Lower leg skin (tissue), 4 donors: ENCODE data around the gene NTS. TPM values are rescaled to one million over a fixed set of nuclear protein-coding genes. Genes with fewer than 3 reads are reported as not detected.

ENCODE experiments used
- DNase-seq, 2 donors: peaks; one replicate each; pipeline ENCODE4 v3.0.0-alpha.2; 2019; ENCODE audit warnings: low spot score in 2 of 2
- H3K4me3 ChIP-seq: fragments of 200-600 bp; sonication (generic); 2 replicates; pipeline ENCODE4 v1.5.1; 2017; ENCODE audit warnings: mild to moderate bottlenecking, low read depth; ENCODE audit not compliant: poor library complexity, severe bottlenecking
- POLR2A ChIP-seq, 2 donors: fragments of 450-650 bp; IDR thresholded peaks; one replicate each; pipeline ENCODE4 v1.6.1; 2016 to 2017; ENCODE audit warnings: antibody characterized with exemption in 2 of 2, mild to moderate bottlenecking in 1 of 2, moderate library complexity in 1 of 2
- WGBS, 2 donors: methylation state at CpG; one replicate each; pipeline ENCODE4 v1.1.5; 2018; 5-methylcytosine and 5-hydroxymethylcytosine counted together
- intact Hi-C: fragments of 100-400 bp; cut with DNase I; formaldehyde crosslinking; loops from one replicate; pipeline ENCODE4 v1.15.0; 2023; ENCODE audit warnings: low total_unique reads
- total RNA-seq, 4 donors: library from RNA; depleted of rRNA; stranded (reverse); fragments of >200 nt; gene quantifications; one replicate each; pipeline ENCODE4 v1.1.0, GENCODE V29; 2016
- TF ChIP-seq, protein P1 (sequence below), 3 donors: fragments of 450-650 bp; IDR thresholded peaks; one replicate each; pipeline ENCODE4 v1.5.1; 2016; ENCODE audit warnings: antibody characterized with exemption in 3 of 3, mild to moderate bottlenecking in 3 of 3, moderate library complexity in 2 of 3

Gene NTS, protein sequence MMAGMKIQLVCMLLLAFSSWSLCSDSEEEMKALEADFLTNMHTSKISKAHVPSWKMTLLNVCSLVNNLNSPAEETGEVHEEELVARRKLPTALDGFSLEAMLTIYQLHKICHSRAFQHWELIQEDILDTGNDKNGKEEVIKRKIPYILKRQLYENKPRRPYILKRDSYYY
- total RNA-seq = not detected

GRCh38 chr12:85874031-85874461, at the start of gene NTS:
TSS of gene NTS (plus strand) at chr12:85874295. CDS start at chr12:85874404, 109 bp downstream.
- H3K4me3 ChIP-seq = no peak within 1 kb of the TSS
- DNase-seq = no peak
- intact Hi-C loops = loop anchor here (5.0 kb wide), 1 partner anchor 407 kb away; no protein-coding TSS in a partner anchor
- 23 to 29% methylated on average over 3 of the region's 3 CpGs for WGBS, 2 donors
- TF ChIP-seq POLR2A (IDR thresholded peaks at IDR 0.05) = no peak
- TF ChIP-seq, protein P1, sequence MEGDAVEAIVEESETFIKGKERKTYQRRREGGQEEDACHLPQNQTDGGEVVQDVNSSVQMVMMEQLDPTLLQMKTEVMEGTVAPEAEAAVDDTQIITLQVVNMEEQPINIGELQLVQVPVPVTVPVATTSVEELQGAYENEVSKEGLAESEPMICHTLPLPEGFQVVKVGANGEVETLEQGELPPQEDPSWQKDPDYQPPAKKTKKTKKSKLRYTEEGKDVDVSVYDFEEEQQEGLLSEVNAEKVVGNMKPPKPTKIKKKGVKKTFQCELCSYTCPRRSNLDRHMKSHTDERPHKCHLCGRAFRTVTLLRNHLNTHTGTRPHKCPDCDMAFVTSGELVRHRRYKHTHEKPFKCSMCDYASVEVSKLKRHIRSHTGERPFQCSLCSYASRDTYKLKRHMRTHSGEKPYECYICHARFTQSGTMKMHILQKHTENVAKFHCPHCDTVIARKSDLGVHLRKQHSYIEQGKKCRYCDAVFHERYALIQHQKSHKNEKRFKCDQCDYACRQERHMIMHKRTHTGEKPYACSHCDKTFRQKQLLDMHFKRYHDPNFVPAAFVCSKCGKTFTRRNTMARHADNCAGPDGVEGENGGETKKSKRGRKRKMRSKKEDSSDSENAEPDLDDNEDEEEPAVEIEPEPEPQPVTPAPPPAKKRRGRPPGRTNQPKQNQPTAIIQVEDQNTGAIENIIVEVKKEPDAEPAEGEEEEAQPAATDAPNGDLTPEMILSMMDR (IDR thresholded peaks at IDR 0.05) = no peak

DNA sequence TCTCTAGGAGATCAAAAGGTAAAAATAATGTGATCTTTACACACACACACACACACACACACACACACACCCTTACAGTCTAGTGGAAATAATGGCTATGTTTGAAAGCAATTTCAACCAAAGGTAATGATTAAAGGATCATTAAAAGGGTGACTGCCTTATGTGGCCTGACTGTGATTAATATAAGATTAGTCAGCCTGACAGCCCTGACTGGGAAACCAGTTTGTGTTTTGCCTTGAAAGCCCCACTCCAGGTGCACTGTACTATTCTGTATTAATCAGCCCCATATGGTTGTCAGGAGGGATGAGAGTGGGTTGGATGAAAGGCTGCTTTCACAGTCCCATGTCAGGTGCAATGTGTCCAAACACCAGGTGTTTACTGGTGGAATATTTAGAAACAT, 48.3 kb upstream of the NTS start:
- no peak overlapping the region for H3K4me3 ChIP-seq
- intact Hi-C loops = no loop called here
- no peak for TF ChIP-seq POLR2A (IDR thresholded peaks at IDR 0.05)
- TF ChIP-seq, protein P1 (IDR thresholded peaks at IDR 0.05) = no peak
- no peak for DNase-seq

DNA sequence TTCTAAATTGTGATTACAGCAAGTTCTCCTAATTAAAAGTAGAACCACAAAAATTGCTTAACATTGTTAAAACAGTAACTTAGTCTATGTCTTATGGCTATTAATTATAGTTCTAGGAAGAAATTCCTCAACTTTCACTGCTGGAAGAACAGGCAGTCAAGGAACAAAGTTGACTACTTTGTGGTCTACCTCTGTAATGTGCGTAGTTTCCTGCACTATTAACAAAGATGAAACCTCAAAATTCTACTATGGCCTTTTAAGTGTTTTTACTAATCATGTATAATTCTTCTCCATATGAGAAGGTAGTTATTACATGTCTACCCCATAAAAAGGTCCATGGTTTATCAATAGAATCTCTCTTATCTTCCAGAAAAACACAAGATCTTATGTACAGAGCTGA, 45.5 kb upstream of the NTS start:
- H3K4me3 ChIP-seq = no peak overlapping the region
- no peak for DNase-seq
- intact Hi-C loops = no loop called here
- no peak for TF ChIP-seq POLR2A (IDR thresholded peaks at IDR 0.05)
- TF ChIP-seq, protein P1 (IDR thresholded peaks at IDR 0.05) = no peak
- WGBS, 2 donors = 94 to 95% methylated on average over 1 of the region's 1 CpG

DNA sequence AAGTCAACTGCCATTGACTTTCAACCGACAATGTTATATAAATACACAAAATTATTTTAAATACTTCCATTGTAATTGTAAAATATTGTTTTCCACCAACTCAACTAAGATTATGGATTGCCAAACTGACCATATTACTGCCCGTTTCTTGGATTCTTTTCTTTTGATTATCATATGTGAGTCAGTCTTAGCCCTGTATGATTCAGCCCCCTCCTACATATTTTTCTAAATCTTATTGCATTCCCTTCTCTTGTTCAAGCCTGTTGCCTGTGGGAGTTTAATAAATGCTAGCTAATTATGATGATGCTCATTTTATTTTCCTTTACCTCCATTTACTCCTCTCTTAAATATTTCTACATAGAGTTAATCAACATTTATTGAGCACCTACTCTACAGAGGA, 44.7 kb upstream of the NTS start:
- H3K4me3 ChIP-seq = no peak overlapping the region
- TF ChIP-seq POLR2A (IDR thresholded peaks at IDR 0.05) = no peak
- TF ChIP-seq, protein P1 (IDR thresholded peaks at IDR 0.05) = no peak
- no peak for DNase-seq
- intact Hi-C loops = no loop called here
- 67 to 77% methylated on average over 2 of the region's 2 CpGs for WGBS, 2 donors

DNA sequence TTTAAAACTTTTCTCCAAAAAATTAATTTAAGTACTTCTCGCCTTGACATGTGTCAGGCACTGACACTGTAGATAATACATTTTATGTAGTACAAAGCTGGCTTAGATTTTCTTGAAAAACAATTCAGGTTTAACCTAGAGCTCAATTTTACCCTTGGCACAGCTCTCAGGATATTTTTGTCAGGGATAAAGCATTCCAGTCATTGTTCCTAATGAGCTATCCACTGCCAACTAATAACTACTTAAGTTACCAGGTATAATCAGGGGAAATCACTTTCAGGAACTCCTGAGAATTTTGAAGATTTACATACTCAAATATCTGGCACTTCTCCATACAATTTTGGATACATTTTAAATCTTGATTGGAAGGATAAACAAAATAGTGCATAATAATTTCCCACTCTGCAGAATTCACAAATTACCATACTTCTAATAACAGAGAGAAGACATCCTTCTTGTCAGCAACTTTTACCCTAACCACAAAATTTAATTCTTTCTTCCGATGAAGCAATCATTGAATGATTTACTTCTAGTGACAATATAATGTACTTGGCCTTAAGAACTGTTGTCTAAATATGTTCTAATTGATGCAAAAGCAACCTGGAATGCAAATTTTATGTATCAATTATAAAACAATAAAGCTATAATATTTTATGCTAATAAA, 42.6 kb upstream of the NTS start:
- DNase-seq = no peak
- 29 to 42% methylated on average over 2 of the region's 2 CpGs for WGBS, 2 donors
- intact Hi-C loops = no loop called here
- TF ChIP-seq, protein P1 (IDR thresholded peaks at IDR 0.05) = no peak
- TF ChIP-seq POLR2A (IDR thresholded peaks at IDR 0.05) = no peak
- H3K4me3 ChIP-seq = no peak overlapping the region
